ENCODE data around the gene RCN2.
"Not testable (repeated sequence)": the region's sequence is repeated elsewhere in the genome, so short reads cannot be mapped to it uniquely, and the experiment has no call there.

RCN2 gene

DNA sequence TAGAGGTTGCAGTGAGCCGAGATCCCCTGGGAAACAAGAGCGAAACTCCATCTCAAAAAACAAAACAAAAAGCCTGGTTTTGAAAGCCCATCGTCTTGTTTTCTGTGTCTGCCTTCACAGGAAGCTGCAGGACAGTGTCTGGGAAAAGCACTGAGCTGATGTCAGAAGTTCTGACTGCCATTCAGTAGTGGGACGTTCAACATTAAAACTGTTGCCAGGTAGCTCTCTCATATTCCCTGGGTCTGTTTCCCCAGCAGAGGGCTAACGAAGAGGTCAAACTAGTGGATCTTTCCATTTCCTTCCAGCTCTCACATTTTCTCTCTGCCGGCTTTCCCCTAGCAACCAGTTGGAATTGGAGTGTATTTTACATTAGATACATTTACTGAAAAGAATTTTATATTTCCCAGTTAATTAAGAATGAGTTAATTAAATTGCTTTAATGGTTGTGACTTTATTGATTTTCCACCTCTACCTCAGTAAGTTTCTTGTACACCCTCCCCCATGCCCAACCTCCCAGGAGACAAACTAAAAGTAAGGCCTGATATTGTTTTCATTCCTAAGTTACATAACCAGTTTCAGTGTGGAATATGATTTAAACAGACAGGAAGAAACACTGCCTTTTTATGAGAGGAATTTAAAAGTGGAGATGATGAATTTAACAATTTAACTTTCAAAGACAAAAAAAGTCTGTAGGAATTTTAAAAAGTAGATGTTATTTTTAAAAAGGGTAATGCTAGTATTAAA lies 29.9 kb downstream of the RCN2 start:
- H3K4me3 Mint-ChIP-seq, result no peak overlapping the region
- peaks cover 10% of the 10 kb centered on the region for H3K27me3 Mint-ChIP-seq (ENCODE audit: low read depth, poor library complexity)
- H3K9me3 Mint-ChIP-seq, result no peaks in the 10 kb centered on the region
- H3K36me3 Mint-ChIP-seq (ENCODE audit: low read depth), result no peaks in the 10 kb centered on the region
- H3K4me1 Mint-ChIP-seq, result peaks cover 47% of the 10 kb centered on the region
- no peak overlapping the region for H3K27ac Mint-ChIP-seq
- TF ChIP-seq, protein P1, sequence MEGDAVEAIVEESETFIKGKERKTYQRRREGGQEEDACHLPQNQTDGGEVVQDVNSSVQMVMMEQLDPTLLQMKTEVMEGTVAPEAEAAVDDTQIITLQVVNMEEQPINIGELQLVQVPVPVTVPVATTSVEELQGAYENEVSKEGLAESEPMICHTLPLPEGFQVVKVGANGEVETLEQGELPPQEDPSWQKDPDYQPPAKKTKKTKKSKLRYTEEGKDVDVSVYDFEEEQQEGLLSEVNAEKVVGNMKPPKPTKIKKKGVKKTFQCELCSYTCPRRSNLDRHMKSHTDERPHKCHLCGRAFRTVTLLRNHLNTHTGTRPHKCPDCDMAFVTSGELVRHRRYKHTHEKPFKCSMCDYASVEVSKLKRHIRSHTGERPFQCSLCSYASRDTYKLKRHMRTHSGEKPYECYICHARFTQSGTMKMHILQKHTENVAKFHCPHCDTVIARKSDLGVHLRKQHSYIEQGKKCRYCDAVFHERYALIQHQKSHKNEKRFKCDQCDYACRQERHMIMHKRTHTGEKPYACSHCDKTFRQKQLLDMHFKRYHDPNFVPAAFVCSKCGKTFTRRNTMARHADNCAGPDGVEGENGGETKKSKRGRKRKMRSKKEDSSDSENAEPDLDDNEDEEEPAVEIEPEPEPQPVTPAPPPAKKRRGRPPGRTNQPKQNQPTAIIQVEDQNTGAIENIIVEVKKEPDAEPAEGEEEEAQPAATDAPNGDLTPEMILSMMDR (IDR thresholded peaks at IDR 0.05), result no peak
- DNase-seq, result no peak

DNA sequence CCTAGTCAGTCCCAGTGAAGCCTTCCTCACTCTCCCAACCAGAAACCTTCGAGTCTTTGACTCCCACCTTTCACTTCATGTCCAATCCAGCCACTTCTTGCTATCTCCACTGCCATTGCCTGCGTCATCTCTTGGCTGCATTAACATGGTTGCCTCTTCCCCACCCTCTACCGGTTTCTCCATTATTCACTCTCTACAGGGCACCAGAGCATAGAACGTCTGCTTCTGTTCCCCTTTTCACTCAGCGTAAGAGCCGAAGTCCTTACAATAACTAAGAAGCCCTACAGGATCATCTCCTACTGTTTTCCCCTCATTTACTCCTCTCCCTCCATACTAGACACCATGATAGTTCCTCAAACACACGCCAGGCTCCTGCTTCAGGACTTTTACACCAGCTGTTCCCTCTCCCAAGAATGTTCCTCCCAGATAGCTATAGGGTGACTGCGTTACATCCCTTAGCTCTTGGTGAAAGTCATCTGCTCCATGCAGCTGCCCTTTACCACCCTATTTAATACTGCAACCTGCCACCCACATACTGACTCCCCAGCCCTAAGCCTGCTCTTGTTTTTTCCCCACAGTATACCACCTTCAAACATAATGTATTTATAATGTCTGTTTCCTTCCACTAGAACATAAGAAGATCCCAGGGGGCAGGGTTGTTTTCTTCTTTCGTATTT lies 30.9 kb downstream of the RCN2 start:
- H3K27me3 Mint-ChIP-seq (ENCODE audit: low read depth, poor library complexity), result peaks cover 10% of the 10 kb centered on the region

DNA sequence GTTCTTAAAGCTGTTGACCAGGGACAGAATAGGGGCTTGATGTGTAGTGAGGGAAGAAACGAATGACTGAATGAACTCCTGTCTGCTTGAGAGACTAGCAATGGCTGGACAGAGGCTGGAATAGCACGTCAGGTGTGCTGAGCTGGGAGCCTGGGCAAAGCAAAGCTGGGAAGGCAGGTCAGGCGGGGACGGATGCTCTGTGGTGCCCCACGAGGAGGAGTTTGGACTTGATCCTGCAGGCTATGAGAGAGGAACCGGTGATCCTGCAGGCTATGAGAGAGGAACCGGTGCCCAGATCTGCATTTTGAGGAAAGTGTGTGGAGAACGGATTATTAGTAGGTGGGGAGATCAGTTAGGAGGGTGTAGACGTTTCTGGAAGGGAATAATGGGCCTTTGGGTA lies 32.0 kb downstream of the RCN2 start:
- TF ChIP-seq, protein P1 (IDR thresholded peaks at IDR 0.05), result no peak
- no peaks in the 10 kb centered on the region for H3K36me3 Mint-ChIP-seq (ENCODE audit: low read depth)
- no peaks in the 10 kb centered on the region for H3K9me3 Mint-ChIP-seq
- peaks cover 8% of the 10 kb centered on the region for H3K27me3 Mint-ChIP-seq (ENCODE audit: low read depth, poor library complexity)
- H3K4me1 Mint-ChIP-seq, result peaks cover 54% of the 10 kb centered on the region
- peak overlapping the region; percentile 1 for H3K27ac Mint-ChIP-seq
- no peak overlapping the region for H3K4me3 Mint-ChIP-seq
- no peak for DNase-seq

More for the DNA sequence above, 30.9 kb downstream of the RCN2 start:
- H3K4me1 Mint-ChIP-seq, result peaks cover 54% of the 10 kb centered on the region
- H3K27ac Mint-ChIP-seq, result no peak overlapping the region
- no peaks in the 10 kb centered on the region for H3K9me3 Mint-ChIP-seq
- TF ChIP-seq, protein P1 (IDR thresholded peaks at IDR 0.05), result no peak
- H3K36me3 Mint-ChIP-seq (ENCODE audit: low read depth), result no peaks in the 10 kb centered on the region
- DNase-seq, result no peak
- no peak overlapping the region for H3K4me3 Mint-ChIP-seq

DNA sequence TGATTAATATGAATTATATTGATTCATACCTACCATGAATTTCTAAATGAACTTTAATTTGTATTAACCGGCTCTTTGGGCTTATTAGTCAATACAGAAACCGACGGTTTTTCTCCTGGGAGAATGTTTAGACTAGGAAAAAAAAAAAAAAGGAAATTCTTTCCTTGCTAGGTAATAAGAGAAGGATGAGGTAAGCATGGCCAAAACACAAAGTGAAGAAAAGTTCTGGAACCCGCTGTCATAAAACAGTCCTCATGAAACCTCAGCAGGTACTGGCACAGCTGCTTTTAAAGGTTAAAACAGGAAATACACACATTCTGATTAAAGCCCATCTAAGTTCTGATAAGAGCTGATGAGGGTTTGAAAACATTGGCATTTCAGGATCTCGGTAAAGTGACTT lies 32.6 kb downstream of the RCN2 start:
- TF ChIP-seq, protein P1 (IDR thresholded peaks at IDR 0.05), result no peak
- Mint-ChIP-seq H3K36me3 (ENCODE audit: low read depth) (no peaks in the 10 kb centered on the region), H3K27me3 (ENCODE audit: low read depth, poor library complexity) (peaks cover 10% of the 10 kb centered on the region), H3K4me1 (peaks cover 54% of the 10 kb centered on the region), H3K27ac (no peak overlapping the region), H3K4me3 (no peak overlapping the region), H3K9me3 (no peaks in the 10 kb centered on the region)
- no peak for DNase-seq

DNA sequence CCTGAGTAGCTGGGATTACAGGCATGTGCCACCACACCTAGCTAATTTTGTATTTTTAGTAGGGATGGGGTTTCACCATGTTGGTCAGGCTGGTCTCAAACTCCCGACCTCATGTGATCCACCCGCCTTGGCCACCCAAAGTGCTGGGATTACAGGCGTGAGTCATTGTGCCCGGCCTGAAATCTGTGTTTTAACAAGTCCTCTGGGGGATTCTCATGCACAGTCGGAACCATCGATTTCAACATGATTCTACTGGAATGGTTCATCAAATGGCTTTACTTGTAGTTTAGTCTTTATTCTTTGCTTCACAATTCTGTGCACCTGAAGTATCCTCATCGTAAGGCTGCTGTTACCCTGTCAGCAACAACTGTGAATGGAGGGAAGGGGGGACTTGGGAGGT lies 34.5 kb downstream of the RCN2 start:
- H3K27me3 Mint-ChIP-seq (ENCODE audit: low read depth, poor library complexity), result peaks cover 16% of the 10 kb centered on the region
- DNase-seq; H3K36me3 Mint-ChIP-seq (ENCODE audit: low read depth); H3K27ac Mint-ChIP-seq; H3K4me3 Mint-ChIP-seq; H3K9me3 Mint-ChIP-seq: not testable (repeated sequence)
- H3K4me1 Mint-ChIP-seq, result peaks cover 50% of the 10 kb centered on the region

DNA sequence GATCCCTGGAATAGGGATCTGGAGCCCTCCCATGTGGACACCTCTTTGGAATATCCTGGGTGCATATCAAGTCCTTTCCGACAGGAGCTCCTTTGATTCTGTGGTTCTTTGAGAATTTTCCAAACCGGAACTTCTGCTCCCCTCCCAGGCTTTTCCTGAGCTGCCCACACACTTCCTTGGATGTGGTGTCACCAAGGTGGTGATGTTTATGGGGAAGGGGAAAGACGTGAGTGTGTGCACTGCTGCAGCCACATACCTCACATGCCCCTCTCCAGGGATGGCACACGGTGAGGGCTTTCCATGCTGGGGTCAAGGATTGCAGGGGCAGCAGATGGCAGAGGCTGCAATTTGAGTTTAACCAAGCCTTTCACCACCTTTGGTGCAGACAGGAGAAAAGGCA lies 35.5 kb downstream of the RCN2 start:
- DNase-seq, result no peak
- Mint-ChIP-seq H3K4me1 (peaks cover 41% of the 10 kb centered on the region), H3K27ac (no peak overlapping the region), H3K9me3 (no peaks in the 10 kb centered on the region), H3K27me3 (ENCODE audit: low read depth, poor library complexity) (peaks cover 20% of the 10 kb centered on the region), H3K36me3 (ENCODE audit: low read depth) (no peaks in the 10 kb centered on the region), H3K4me3 (no peak overlapping the region)
- TF ChIP-seq, protein P1 (IDR thresholded peaks at IDR 0.05), result no peak

Data from nephron progenitor cell (in vitro differentiated cells).